BLaER1 treated with 17β-estradiol and CSF1 and Interleukin-3, amounts not matched to agents 10 nM and 100 nM (cell line): ENCODE results near the gene FDCSP.
"Not testable (repeated sequence)": the region's sequence is repeated elsewhere in the genome, so short reads cannot be mapped to it uniquely, and the experiment has no call there.

Experiments
- H3K27ac ChIP-seq, 11 experiments: shearing (Covaris generic); formaldehyde crosslinking; 2 replicates each; pipeline ENCODE4 v1.8.1; 2022
- H3K27me3 ChIP-seq, 11 experiments: shearing (Covaris generic); formaldehyde crosslinking; 2 replicates each; pipeline ENCODE4 v1.8.1; 2022
- H3K36me3 ChIP-seq, 11 experiments: shearing (Covaris generic); formaldehyde crosslinking; 2 replicates each; pipeline ENCODE4 v1.8.1; 2022
- H3K4me1 ChIP-seq, 10 experiments: shearing (Covaris generic); formaldehyde crosslinking; 2 replicates each; pipeline ENCODE4 v1.8.1; 2022
- H3K4me2 ChIP-seq, 11 experiments: shearing (Covaris generic); formaldehyde crosslinking; 2 replicates each; pipeline ENCODE4 v1.8.1; 2022
- H3K4me3 ChIP-seq, 10 experiments: shearing (Covaris generic); formaldehyde crosslinking; 2 replicates each; pipeline ENCODE4 v1.8.1; 2022
- H3K9ac ChIP-seq, 11 experiments: shearing (Covaris generic); formaldehyde crosslinking; 2 replicates each; pipeline ENCODE4 v1.8.1; 2022
- H3K9me3 ChIP-seq, 11 experiments: shearing (Covaris generic); formaldehyde crosslinking; replicated peaks in 1 of 11; 2 replicates each; pipeline ENCODE4 v1.8.1; 2022
- H4K20me1 ChIP-seq, 11 experiments: shearing (Covaris generic); formaldehyde crosslinking; 2 replicates each; pipeline ENCODE4 v1.8.1; 2022
- Cebpa-rat ChIP-seq, 11 experiments: shearing (Covaris generic); IDR thresholded peaks; 2 replicates each; pipeline ENCODE4 v1.8.1; 2022

FDCSP gene

DNA sequence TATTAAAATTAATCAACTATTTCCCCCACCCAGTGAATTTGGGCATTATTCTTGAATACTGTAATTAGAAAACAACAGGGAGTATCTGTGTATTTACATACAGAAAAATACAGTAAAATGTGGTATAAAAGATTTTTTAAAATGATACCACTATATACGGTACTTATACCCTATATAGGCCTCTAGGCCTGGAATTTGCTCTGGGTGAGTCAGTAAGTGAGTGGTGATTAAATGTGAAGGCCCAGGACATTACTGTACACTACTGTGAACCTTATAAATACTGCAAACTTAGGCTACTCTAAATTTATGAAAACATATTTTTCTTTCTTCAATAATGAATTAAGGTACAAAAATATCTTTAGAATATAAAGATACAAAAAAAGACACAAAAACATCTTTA, 10.2 kb downstream of the FDCSP start:
- H3K4me3 ChIP-seq = no peak overlapping the region
- no peaks in the 10 kb centered on the region for H3K27me3 ChIP-seq
- H3K4me2 ChIP-seq = no peak overlapping the region
- no peak overlapping the region for H3K9ac ChIP-seq
- no peaks in the 10 kb centered on the region for H3K9me3 ChIP-seq
- H4K20me1 ChIP-seq = no peaks in the 10 kb centered on the region
- no peaks in the 10 kb centered on the region for H3K4me1 ChIP-seq
- no peak for TF ChIP-seq Cebpa-rat (IDR thresholded peaks at IDR 0.05)
- no peak overlapping the region for H3K27ac ChIP-seq
- no peaks in the 10 kb centered on the region for H3K36me3 ChIP-seq

DNA sequence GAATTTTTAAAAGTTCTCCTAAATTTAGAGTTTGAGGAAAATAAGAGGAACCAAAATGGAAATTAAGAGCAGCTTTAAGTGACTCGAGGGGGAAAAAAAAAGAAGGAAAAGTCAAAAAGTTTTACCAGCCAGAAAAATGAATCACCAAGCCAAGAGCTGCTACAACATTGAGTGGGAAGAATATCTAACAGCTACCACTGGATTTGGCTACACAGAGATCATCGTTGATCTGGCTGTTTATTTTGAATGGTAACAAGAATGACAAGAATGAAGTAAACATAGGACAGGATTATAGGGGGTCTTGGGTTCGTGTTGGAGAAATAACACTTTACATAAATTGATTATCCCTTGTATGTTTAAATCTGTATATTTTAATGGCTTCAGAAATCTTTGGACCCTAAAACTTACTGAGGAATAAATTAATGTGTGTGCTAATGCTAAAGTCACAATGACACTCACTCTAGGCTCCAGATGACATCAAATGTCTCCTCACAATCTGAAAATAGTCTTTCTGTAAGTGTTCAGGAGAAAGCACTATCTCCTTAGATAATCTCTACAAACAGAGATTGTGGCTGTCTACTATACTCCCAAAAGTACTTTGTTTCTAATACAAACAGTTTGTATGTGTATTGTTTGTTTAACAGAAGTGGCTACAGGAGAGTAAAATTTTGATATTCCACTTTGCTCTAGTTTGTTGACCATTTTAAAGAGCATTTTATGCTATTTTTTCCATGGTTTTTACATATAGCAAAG, 13.4 kb downstream of the FDCSP start:
- no peak overlapping the region for H3K4me3 ChIP-seq
- no peaks in the 10 kb centered on the region for H3K4me1 ChIP-seq
- H3K9me3 ChIP-seq = no peaks in the 10 kb centered on the region
- TF ChIP-seq Cebpa-rat (IDR thresholded peaks at IDR 0.05) = no peak
- H3K36me3 ChIP-seq = no peaks in the 10 kb centered on the region
- no peak overlapping the region for H3K9ac ChIP-seq
- no peak overlapping the region for H3K4me2 ChIP-seq
- no peaks in the 10 kb centered on the region for H4K20me1 ChIP-seq
- no peaks in the 10 kb centered on the region for H3K27me3 ChIP-seq
- no peak overlapping the region for H3K27ac ChIP-seq

DNA sequence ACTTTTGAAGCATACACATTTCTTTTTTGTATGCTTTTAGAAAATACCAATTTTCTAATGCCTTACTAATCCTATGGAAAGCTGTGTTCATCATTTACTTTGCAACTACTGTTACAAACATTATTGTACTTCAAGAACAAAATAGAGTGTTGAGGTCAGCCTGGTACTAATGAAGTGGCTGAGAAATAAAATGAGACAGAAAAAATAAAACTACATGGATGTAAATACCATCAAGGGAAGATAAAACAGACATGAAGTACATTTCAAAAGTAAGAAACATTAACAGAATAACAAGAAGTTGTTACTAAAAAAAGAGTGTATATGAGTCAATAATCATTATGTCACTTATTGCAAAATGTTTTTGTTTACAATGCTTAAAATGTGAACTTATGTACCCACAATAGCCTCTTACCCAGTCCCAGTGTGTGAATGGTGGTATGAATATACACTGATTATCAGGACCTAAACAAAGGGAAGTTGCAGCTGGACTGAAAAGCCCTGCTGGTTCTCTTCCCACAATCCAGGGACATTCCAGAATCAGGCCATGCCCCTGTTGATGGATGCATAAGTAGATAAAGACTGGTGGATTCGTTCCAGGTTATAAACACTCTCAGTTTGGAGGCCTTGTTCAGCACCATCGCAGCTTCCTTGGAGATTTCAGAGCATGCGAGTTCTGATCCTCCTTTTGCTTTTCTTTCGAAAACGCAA, 14.1 kb downstream of the FDCSP start:
- no peak for TF ChIP-seq Cebpa-rat (IDR thresholded peaks at IDR 0.05)
- no peaks in the 10 kb centered on the region for H3K4me1 ChIP-seq
- H3K4me2 ChIP-seq = no peak overlapping the region
- H3K27me3 ChIP-seq = no peaks in the 10 kb centered on the region
- H3K36me3 ChIP-seq = no peaks in the 10 kb centered on the region
- no peaks in the 10 kb centered on the region for H4K20me1 ChIP-seq
- no peak overlapping the region for H3K27ac ChIP-seq
- no peak overlapping the region for H3K9ac ChIP-seq
- H3K9me3 ChIP-seq = no peaks in the 10 kb centered on the region
- no peak overlapping the region for H3K4me3 ChIP-seq

DNA sequence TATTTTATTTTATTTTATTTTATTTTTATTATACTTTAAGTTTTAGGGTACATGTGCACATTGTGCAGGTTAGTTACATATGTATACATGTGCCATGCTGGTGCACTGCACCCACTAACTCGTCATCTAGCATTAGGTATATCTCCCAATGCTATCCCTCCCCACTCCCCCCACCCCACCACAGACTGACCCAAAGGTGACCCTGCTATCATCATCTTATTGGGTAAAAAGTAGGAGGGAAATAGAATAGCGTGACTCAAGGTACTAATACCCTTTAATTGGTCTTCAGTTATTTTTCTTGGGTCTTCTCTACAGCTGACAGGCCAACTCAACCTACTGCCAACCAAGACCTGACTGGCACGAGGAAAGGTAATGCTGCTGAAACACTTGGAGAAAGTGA, 16.4 kb downstream of the FDCSP start, which contains the start of gene CSN3:
TSS of gene CSN3 (plus strand) at position 301 of the 400 bp plus-strand sequence. CDS start 2,223 bp downstream, outside the sequence.
- not testable (repeated sequence) for H3K27me3 ChIP-seq, H3K4me3 ChIP-seq

DNA sequence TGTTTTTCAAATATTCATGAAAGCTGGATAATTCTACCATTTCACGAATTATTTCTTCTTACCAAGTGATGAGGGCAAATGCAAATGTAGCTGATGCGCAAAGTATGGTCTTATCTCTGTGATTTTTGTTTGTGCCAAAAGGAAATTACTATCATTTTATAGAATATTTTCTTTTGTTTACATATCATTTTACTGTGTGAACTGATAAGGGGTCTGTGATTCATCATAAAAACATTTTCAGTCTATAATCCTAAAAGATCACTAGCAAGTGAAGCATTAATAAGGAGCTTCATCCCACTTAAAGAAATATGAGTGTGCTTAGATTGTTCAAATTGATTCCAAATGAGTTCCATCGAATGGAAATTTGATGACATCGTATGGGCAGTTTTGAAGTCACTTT, 17.2 kb downstream of the FDCSP start:
- Histone ChIP-seq H4K20me1 (no peaks in the 10 kb centered on the region), H3K9ac (no peak overlapping the region), H3K36me3 (no peaks in the 10 kb centered on the region), H3K4me3 (no peak overlapping the region), H3K27me3 (no peaks in the 10 kb centered on the region), H3K4me1 (no peaks in the 10 kb centered on the region), H3K27ac (no peak overlapping the region), H3K9me3 (no peaks in the 10 kb centered on the region), H3K4me2 (no peak overlapping the region)
- no peak for TF ChIP-seq Cebpa-rat (IDR thresholded peaks at IDR 0.05)

More for the DNA sequence above, 16.4 kb downstream of the FDCSP start, which contains the start of gene CSN3:
- H4K20me1 ChIP-seq, H3K36me3 ChIP-seq, H3K27ac ChIP-seq, H3K9me3 ChIP-seq, H3K9ac ChIP-seq, H3K4me2 ChIP-seq, H3K4me1 ChIP-seq: not testable (repeated sequence)

DNA sequence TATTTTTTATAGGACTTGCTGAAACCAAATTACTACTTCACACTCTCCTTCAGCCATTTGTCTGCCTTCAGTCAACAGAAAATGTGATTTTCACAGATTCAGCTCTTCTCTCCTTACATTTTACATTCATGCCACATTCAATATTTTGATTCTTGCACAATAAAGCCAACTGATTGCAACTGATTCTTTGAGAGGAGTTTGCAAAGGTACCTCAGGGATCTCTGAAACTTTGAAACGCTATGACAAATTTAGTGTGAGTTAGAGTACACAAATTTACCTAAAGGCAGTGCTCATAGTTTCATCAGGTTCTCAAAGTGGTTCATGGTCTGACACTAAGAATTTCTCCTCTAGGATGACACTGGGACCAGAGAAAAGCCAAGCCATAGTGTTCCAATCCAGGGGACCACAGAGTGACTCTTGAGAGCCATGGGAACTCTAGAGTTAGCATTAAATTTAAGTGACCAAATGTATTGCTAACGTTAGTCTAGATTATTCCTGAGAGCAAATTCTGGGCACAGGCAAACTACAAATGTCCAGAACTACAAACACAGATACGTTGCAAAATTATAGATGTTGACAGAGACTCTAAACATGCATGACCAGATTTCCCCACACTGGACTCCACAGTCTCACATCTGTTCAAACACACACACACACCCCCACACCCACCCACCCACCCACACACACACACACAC, 25.5 kb downstream of the FDCSP start:
- Histone ChIP-seq H3K36me3 (no peaks in the 10 kb centered on the region), H3K9ac (no peak overlapping the region), H4K20me1 (no peaks in the 10 kb centered on the region), H3K4me3 (no peak overlapping the region), H3K27ac (no peak overlapping the region), H3K27me3 (no peaks in the 10 kb centered on the region), H3K9me3 (no peaks in the 10 kb centered on the region), H3K4me1 (no peaks in the 10 kb centered on the region), H3K4me2 (no peak overlapping the region)
- no peak for TF ChIP-seq Cebpa-rat (IDR thresholded peaks at IDR 0.05)

DNA sequence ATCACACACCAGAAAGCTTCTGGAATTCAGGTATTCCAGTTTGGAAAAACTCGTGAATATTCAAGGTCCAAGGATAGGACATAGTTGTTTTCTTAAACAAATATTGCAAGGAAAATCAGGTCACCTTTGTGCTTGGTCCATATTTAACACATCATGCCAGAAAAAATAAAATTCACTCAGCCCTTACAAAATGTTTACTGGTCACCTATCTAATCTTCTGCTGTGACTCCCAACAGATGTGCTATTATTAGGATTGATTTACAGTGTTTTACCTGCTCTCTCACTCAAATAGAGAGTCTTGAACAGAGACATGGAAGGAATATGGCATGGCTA, 26.0 kb downstream of the FDCSP start:
- H3K27ac ChIP-seq = no peak overlapping the region
- H3K27me3 ChIP-seq = no peaks in the 10 kb centered on the region
- TF ChIP-seq Cebpa-rat (IDR thresholded peaks at IDR 0.05) = no peak
- H3K4me3 ChIP-seq = no peak overlapping the region
- H4K20me1 ChIP-seq = no peaks in the 10 kb centered on the region
- no peaks in the 10 kb centered on the region for H3K36me3 ChIP-seq
- no peaks in the 10 kb centered on the region for H3K9me3 ChIP-seq
- no peaks in the 10 kb centered on the region for H3K4me1 ChIP-seq
- H3K4me2 ChIP-seq = no peak overlapping the region
- no peak overlapping the region for H3K9ac ChIP-seq

DNA sequence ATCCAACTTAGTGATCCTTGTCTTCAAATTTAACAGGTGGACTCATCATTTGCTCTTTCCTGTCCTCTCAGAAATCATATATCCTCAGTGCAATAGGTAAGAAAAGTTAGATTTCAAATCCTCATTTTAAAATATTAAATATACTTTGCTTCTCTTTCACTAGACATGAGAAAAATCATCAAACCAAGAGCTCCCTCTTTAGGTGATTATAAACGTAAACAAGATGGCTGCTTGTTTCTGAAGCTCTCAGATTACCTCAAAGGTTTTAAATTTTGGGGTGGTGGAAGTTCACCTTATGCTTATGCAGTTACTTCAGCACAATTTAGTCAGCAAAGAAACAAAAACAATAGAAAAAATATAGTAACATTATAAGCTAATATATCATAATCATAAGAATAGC, 43.8 kb downstream of the FDCSP start:
- no peak overlapping the region for H3K27ac ChIP-seq

DNA sequence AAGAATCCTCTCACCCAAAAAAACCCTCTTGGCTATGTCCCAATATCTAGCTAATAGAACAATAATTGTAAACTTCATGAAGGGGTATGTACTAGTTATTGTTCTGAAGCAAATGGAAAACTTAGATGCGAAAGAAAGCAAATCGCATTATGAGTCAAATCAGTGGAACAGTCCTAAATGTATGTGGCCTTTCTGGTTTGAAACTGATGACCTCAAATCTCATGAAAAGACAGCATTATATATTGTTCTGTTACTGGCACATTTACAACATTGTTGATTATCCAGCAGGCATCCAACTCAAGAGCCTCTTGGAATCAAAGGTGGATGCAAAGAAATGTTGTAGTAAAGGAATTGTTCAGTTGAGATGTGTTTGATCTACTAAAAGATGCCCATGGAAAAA, 51.2 kb downstream of the FDCSP start:
- Histone ChIP-seq H3K4me1 (no peaks in the 10 kb centered on the region), H3K9me3 (no peaks in the 10 kb centered on the region), H3K9ac (no peak overlapping the region), H3K4me3 (no peak overlapping the region), H4K20me1 (no peaks in the 10 kb centered on the region), H3K36me3 (no peaks in the 10 kb centered on the region), H3K27me3 (no peaks in the 10 kb centered on the region), H3K27ac (no peak overlapping the region), H3K4me2 (no peak overlapping the region)
- no peak for TF ChIP-seq Cebpa-rat (IDR thresholded peaks at IDR 0.05)

More for the DNA sequence above, 43.8 kb downstream of the FDCSP start:
- H3K4me1 ChIP-seq = no peaks in the 10 kb centered on the region
- no peak for TF ChIP-seq Cebpa-rat (IDR thresholded peaks at IDR 0.05)
- H3K4me3 ChIP-seq = no peak overlapping the region
- H3K9me3 ChIP-seq = no peaks in the 10 kb centered on the region
- no peak overlapping the region for H3K9ac ChIP-seq
- H4K20me1 ChIP-seq = no peaks in the 10 kb centered on the region
- H3K27me3 ChIP-seq = no peaks in the 10 kb centered on the region
- H3K36me3 ChIP-seq = no peaks in the 10 kb centered on the region
- H3K4me2 ChIP-seq = no peak overlapping the region
